PC-3 (cell line): ENCODE measurements around the gene UBC. TPM values are rescaled to one million over a fixed set of nuclear protein-coding genes. Genes with fewer than 3 reads are reported as not detected.

Experiments
- ATAC-seq: fragments of 200-7000 bp; cut with Tn5 transposase; 2 replicates; pipeline ENCODE4 v1.9.1; 2020; ENCODE audit warnings: mild to moderate bottlenecking, moderate library complexity
- BruUV-seq: library from RNA; stranded (reverse); fragments of 400-500 nt; replicated peaks from 2 replicates; lab custom pipeline; 2021; lab: Mats Ljungman, UMichigan
- CTCF ChIA-PET: fragments of 300-600 bp; sonication (Branson Sonifier 250); formaldehyde crosslinking; loops from one replicate; lab custom pipeline; 2022; ENCODE audit warnings: antibody characterized with exemption; lab: Charles Lee
- POLR2A ChIA-PET: fragments of 300-600 bp; sonication (Branson Sonifier 250); formaldehyde crosslinking; loops from one replicate; lab custom pipeline; 2022; ENCODE audit warnings: antibody characterized with exemption; ENCODE audit not compliant: unreplicated experiment; lab: Charles Lee
- DNase-seq: peaks from one replicate; pipeline ENCODE4 v3.0.0-alpha.2; 2015
- H2AFZ ChIP-seq: fragments of 300-600 bp; sonication (generic); 2 replicates; pipeline ENCODE4 v1.6.0; 2016; ENCODE audit warnings: antibody characterized with exemption, low read length
- H3F3A ChIP-seq: fragments of 300-600 bp; sonication (generic); one replicate; pipeline ENCODE4 v1.6.0; 2017; ENCODE audit warnings: antibody characterized with exemption, low read length, control low read depth, mild to moderate bottlenecking; ENCODE audit not compliant: unreplicated experiment
- H3K27ac ChIP-seq: fragments of 300-600 bp; sonication (generic); 2 replicates; pipeline ENCODE4 v1.5.1; 2016; ENCODE audit warnings: mild to moderate bottlenecking, low read length
- H3K27me3 ChIP-seq: fragments of 300-600 bp; sonication (generic); 2 replicates; pipeline ENCODE4 v1.6.1; 2016; ENCODE audit warnings: low read length, mixed read lengths
- H3K36me3 ChIP-seq: fragments of 300-600 bp; sonication (generic); 2 replicates; pipeline ENCODE4 v1.6.1; 2016; ENCODE audit warnings: low read depth, mixed run types, low read length, mixed read lengths
- H3K4me1 ChIP-seq: fragments of 300-600 bp; sonication (generic); 2 replicates; pipeline ENCODE4 v1.5.1; 2016; ENCODE audit warnings: low read length; ENCODE audit not compliant: insufficient read depth
- H3K4me2 ChIP-seq: fragments of 300-600 bp; sonication (generic); 2 replicates; pipeline ENCODE4 v1.6.0; 2016; ENCODE audit warnings: low read length
- H3K4me3 ChIP-seq: fragments of 300-600 bp; sonication (generic); 2 replicates; pipeline ENCODE4 v1.5.1; 2016; ENCODE audit warnings: mild to moderate bottlenecking, low read length, mixed read lengths
- H3K79me2 ChIP-seq: fragments of 300-600 bp; sonication (generic); 2 replicates; pipeline ENCODE4 v1.6.1; 2017; ENCODE audit warnings: low read length, mixed read lengths
- H3K9ac ChIP-seq: fragments of 300-600 bp; sonication (generic); 2 replicates; pipeline ENCODE4 v1.6.0; 2016; ENCODE audit warnings: mild to moderate bottlenecking, low read length
- H3K9me2 ChIP-seq: fragments of 300-600 bp; sonication (generic); replicated peaks from 2 replicates; pipeline ENCODE4 v1.6.1; 2016; ENCODE audit warnings: mixed run types, low read length, mixed read lengths
- H3K9me3 ChIP-seq: fragments of 300-600 bp; sonication (generic); 2 replicates; pipeline ENCODE4 v1.6.1; 2016; ENCODE audit warnings: low read length, mixed read lengths
- H4K20me1 ChIP-seq: fragments of 300-600 bp; sonication (generic); 2 replicates; pipeline ENCODE4 v1.6.1; 2016; ENCODE audit warnings: low read length, mixed read lengths
- CTCF ChIP-seq: fragments of 300-600 bp; sonication (generic); conservative IDR thresholded peaks from 2 replicates; pipeline ENCODE4 v1.5.1; 2017; ENCODE audit warnings: antibody characterized with exemption, low read depth, mild to moderate bottlenecking, low read length
- EZH2 ChIP-seq: fragments of 300-600 bp; sonication (generic); IDR thresholded peaks from one replicate; pipeline ENCODE4 v1.6.1; 2017; ENCODE audit warnings: antibody characterized with exemption, mild to moderate bottlenecking, low read length; ENCODE audit not compliant: unreplicated experiment
- EZH2phosphoT487 ChIP-seq: fragments of 300-600 bp; sonication (generic); IDR thresholded peaks from 2 replicates; pipeline ENCODE4 v1.6.1; 2018; ENCODE audit warnings: mild to moderate bottlenecking, antibody characterized with exemption, low read length, borderline replicate concordance
- intact Hi-C: fragments of 100-400 bp; cut with micrococcal nuclease; formaldehyde crosslinking; loops from 2 replicates; pipeline ENCODE4 v1.9.0; 2023
- total RNA-seq: library from RNA; depleted of rRNA; stranded (reverse); fragments of >200 nt; gene quantifications from 2 replicates; pipeline ENCODE4 v1.2.3, GENCODE V29; 2014

The UBC gene
- total RNA-seq, 1 experiment from 2014 or later, result 1,587 TPM

DNA sequence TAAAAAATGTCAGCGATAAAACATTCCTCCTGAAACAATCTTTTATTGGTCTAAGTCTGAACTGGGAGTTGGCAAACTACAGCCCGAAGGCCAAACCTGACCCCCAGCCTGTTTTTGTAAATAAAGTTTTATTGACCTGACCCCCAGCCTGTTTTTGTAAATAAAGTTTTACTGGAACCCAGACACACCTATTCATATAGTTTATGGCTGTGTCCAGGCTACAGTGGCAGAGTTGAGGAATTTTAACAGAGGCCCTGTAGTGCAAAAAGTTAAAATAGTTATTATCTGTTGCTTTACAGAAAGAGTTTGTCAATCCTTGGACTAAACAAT, 38.7 kb downstream of the UBC start:
- Histone ChIP-seq H3F3A (no peaks in the 10 kb centered on the region), H3K27ac (no peak overlapping the region), H4K20me1 (no peaks in the 10 kb centered on the region), H3K4me1 (no peaks in the 10 kb centered on the region), H3K9me3 (no peaks in the 10 kb centered on the region), H3K27me3 (no peaks in the 10 kb centered on the region), H3K4me3 (no peak overlapping the region), H3K9me2 (no peaks in the 10 kb centered on the region), H3K9ac (no peak overlapping the region), H3K36me3 (no peaks in the 10 kb centered on the region), H2AFZ (peak overlapping the region; percentile 20; the same call in 1 of the 2 replicates), H3K4me2 (no peak overlapping the region), H3K79me2 (no peaks in the 10 kb centered on the region)
- TF ChIP-seq EZH2phosphoT487 (no peak), CTCF (no peak), EZH2 (no peak)
- BruUV-seq, result no TSS peak
- DNase-seq (no peak), ATAC-seq (peak; percentile 53)
- POLR2A ChIA-PET, result no interaction called here
- CTCF ChIA-PET, result no interaction called here
- intact Hi-C loops, result no loop called here

GRCh38 chr12:124874988-124875802, 39.3 kb downstream of the UBC start:
- ATAC-seq (no peak; the same call in 1 of the 2 replicates), DNase-seq (no peak)
- Histone ChIP-seq H3K4me3 (no peak overlapping the region), H2AFZ (peak overlapping the region; percentile 20; the same call in 1 of the 2 replicates), H3K4me1 (no peaks in the 10 kb centered on the region), H3K4me2 (no peak overlapping the region), H3F3A (no peaks in the 10 kb centered on the region), H4K20me1 (no peaks in the 10 kb centered on the region), H3K9me2 (no peaks in the 10 kb centered on the region), H3K27ac (no peak overlapping the region), H3K36me3 (no peaks in the 10 kb centered on the region), H3K9ac (no peak overlapping the region), H3K27me3 (no peaks in the 10 kb centered on the region), H3K79me2 (no peaks in the 10 kb centered on the region), H3K9me3 (no peaks in the 10 kb centered on the region)
- intact Hi-C loops, result no loop called here
- ChIA-PET POLR2A (no interaction called here), CTCF (no interaction called here)
- TF ChIP-seq CTCF (no peak), EZH2phosphoT487 (no peak), EZH2 (no peak)
- no TSS peak for BruUV-seq

DNA sequence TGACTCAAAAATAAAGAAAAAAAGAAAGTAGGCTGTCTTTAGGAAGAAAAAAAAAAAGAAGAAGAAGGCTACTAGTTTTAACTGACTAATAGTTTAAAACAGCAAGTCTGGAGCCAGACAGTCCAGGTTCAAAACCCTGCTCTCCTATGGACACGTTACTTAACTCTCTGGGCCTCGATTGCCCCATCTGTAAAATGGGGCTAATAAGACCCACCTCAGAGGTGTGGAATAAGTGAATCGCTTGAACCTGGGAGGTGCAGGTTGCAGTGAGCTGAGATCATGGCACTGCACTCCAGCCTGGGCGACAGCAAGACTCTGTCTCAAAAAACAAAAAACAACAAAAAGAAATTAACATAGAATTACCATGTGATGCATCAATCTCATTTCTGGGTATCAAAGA, 40.3 kb downstream of the UBC start:
- Histone ChIP-seq H3K9ac (no peak overlapping the region), H3K79me2 (no peaks in the 10 kb centered on the region), H3K9me3 (no peaks in the 10 kb centered on the region), H3K27ac (no peak overlapping the region), H2AFZ (no peak overlapping the region), H3K9me2 (no peaks in the 10 kb centered on the region), H3K36me3 (no peaks in the 10 kb centered on the region), H3K27me3 (no peaks in the 10 kb centered on the region), H3F3A (no peaks in the 10 kb centered on the region), H3K4me3 (no peak overlapping the region), H4K20me1 (no peaks in the 10 kb centered on the region), H3K4me1 (no peaks in the 10 kb centered on the region), H3K4me2 (no peak overlapping the region)
- DNase-seq (no peak), ATAC-seq (no peak)
- intact Hi-C loops, result no loop called here
- TF ChIP-seq EZH2phosphoT487 (no peak), CTCF (no peak), EZH2 (no peak)
- no TSS peak for BruUV-seq
- ChIA-PET POLR2A (no interaction called here), CTCF (no interaction called here)
